Measurements from ENCODE around the gene KANK2. TPM values are rescaled to one million over a fixed set of nuclear protein-coding genes. Genes with fewer than 3 reads are reported as not detected.
A peak's percentile ranks its signal among the peaks of the same experiment; 100 is the strongest.

The KANK2 gene
- total and polyA plus RNA-seq, 12 donors: 23.7 to 395 (median 133) TPM

GRCh38 chr19:11155373-11156120 is 41.8 kb downstream of the KANK2 start, which contains the start of gene SPC24:
SPC24 (minus strand) TSS chr19:11155782; CDS start chr19:11155776, 6 bp downstream.
- H3K27ac ChIP-seq: peak within 1 kb of the TSS in 3 of 5 donors; percentile 23 to 66 (median 52)
- H3K4me1 ChIP-seq (replicated peaks in 1 of 2): peaks cover 27 to 60% of the 10 kb centered on the region in 2 donors
- H3K36me3 ChIP-seq (replicated peaks in 1 of 2): no peaks in the 10 kb centered on the region
- TF ChIP-seq POLR2A (IDR thresholded peaks at IDR 0.05): no peak
- TF ChIP-seq, protein P1, sequence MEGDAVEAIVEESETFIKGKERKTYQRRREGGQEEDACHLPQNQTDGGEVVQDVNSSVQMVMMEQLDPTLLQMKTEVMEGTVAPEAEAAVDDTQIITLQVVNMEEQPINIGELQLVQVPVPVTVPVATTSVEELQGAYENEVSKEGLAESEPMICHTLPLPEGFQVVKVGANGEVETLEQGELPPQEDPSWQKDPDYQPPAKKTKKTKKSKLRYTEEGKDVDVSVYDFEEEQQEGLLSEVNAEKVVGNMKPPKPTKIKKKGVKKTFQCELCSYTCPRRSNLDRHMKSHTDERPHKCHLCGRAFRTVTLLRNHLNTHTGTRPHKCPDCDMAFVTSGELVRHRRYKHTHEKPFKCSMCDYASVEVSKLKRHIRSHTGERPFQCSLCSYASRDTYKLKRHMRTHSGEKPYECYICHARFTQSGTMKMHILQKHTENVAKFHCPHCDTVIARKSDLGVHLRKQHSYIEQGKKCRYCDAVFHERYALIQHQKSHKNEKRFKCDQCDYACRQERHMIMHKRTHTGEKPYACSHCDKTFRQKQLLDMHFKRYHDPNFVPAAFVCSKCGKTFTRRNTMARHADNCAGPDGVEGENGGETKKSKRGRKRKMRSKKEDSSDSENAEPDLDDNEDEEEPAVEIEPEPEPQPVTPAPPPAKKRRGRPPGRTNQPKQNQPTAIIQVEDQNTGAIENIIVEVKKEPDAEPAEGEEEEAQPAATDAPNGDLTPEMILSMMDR (IDR thresholded peaks at IDR 0.05): no peak
- WGBS, 4 donors: 0 to 1% (median 1%) methylated on average over 7 to 50 of the region's 50 CpGs
- no peaks in the 10 kb centered on the region for H3K27me3 ChIP-seq
- peak; percentile 94 to 98 (median 98) for DNase-seq
- intact Hi-C loops (cut with DNase I): no loop called here
- H3K4me3 ChIP-seq: peak within 1 kb of the TSS in 2 of 4 donors; percentile 39 to 71
- H3K9me3 ChIP-seq (replicated peaks in 1 of 3): no peaks in the 10 kb centered on the region

DNA sequence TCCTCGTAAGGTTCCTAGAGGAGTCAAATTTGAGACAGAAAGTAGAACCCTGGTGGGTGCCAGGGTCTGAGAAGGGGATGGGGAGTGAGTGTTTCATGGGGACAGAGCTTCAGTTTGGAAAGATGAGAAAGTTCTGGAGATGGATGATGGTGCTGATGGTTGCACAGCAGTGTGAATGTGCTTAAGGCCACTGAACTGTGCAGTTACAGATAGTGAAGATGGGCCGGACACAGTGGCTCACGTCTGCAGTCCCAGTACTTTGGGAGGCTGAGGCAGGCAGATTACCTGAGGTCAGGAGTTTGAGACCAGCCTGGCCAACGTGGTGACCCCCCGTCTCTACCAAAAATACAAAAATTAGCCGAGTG is 42.7 kb downstream of the KANK2 start:
- no peaks in the 10 kb centered on the region for H3K36me3 ChIP-seq (replicated peaks in 1 of 2)
- H3K9me3 ChIP-seq (replicated peaks in 1 of 3): no peaks in the 10 kb centered on the region
- 24 to 55% (median 44%) methylated on average over 6 of the region's 6 CpGs for WGBS, 4 donors
- H3K27ac ChIP-seq: no peak overlapping the region
- intact Hi-C loops (cut with DNase I): no loop called here
- no peak overlapping the region for H3K4me3 ChIP-seq
- DNase-seq: no peak
- H3K27me3 ChIP-seq: no peaks in the 10 kb centered on the region
- TF ChIP-seq POLR2A (IDR thresholded peaks at IDR 0.05): no peak
- TF ChIP-seq, protein P1 (IDR thresholded peaks at IDR 0.05): no peak
- peaks cover 27 to 57% of the 10 kb centered on the region in 2 donors for H3K4me1 ChIP-seq (replicated peaks in 1 of 2)

DNA sequence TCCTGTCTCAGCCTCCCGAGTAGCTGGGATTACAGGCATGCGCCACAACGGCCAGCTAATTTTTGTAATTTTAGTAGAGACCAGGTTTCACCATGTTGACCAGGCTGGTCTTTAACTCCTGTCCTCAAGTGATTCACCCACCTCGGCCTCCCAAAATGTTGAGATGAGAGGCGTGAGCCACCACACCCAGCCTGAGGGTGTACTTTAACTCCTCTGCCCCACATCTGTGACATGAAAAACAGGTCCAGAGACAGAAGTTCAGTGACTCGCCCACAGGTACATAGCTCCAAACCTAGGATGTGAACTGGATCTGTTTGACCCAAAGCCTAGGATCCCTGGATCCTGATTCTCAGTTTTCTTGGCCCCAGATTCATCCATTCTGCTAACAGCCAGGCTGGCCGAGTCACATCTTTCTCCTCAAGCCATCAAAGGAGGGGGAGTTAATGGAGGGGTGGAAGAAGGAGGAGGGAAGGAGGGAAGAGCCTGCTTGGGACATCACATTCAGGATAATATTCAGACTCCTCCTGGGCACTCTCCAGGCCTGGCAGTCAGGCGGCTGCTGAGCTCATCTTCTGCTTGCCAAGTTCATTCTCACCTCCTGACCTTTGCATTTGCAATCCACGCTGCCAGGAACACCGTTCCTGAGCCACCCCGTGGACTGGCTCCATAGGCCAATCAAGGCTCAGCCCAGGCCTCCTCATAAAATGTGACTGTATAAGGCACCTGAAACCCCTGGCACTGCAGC is 44.9 kb downstream of the KANK2 start:
- TF ChIP-seq, protein P1 (IDR thresholded peaks at IDR 0.05): no peak
- TF ChIP-seq POLR2A (IDR thresholded peaks at IDR 0.05): peak in 1 of 2 donors; percentile 45
- Histone ChIP-seq H3K4me1 (replicated peaks in 1 of 2) (peaks cover 17 to 36% of the 10 kb centered on the region in 2 donors), H3K9me3 (replicated peaks in 1 of 3) (no peaks in the 10 kb centered on the region), H3K36me3 (replicated peaks in 1 of 2) (no peaks in the 10 kb centered on the region), H3K27me3 (no peaks in the 10 kb centered on the region), H3K27ac (peak overlapping the region; percentile 53 to 84 (median 80)), H3K4me3 (no peak overlapping the region)
- intact Hi-C loops (cut with DNase I): no loop called here
- WGBS, 4 donors: 52 to 76% (median 58%) methylated on average over 8 to 11 of the region's 11 CpGs
- DNase-seq: peak; percentile 71 to 95 (median 92)

- intact Hi-C loops (cut with DNase I): no loop called here
- no peak overlapping the region for H3K4me3 ChIP-seq
- 70 to 80% (median 75%) methylated on average over 7 of the region's 7 CpGs for WGBS, 4 donors
- no peaks in the 10 kb centered on the region for H3K36me3 ChIP-seq (replicated peaks in 1 of 2)
- H3K27me3 ChIP-seq: no peaks in the 10 kb centered on the region
- H3K9me3 ChIP-seq (replicated peaks in 1 of 3): no peaks in the 10 kb centered on the region
- TF ChIP-seq POLR2A (IDR thresholded peaks at IDR 0.05): no peak
- TF ChIP-seq, protein P1 (IDR thresholded peaks at IDR 0.05): no peak
- peaks cover 14 to 25% of the 10 kb centered on the region in 2 donors for H3K4me1 ChIP-seq (replicated peaks in 1 of 2)
- no peak for DNase-seq
- H3K27ac ChIP-seq: peak overlapping the region in 2 of 5 donors; percentile 80 to 84
Measured at GRCh38 chr19:11151181-11151580, 46.2 kb downstream of the KANK2 start.

Measured in adrenal gland (tissue), 12 donors.